SK-N-SH (cell line): Measurements from ENCODE around the gene TRIM3. TPM values are rescaled to one million over a fixed set of nuclear protein-coding genes. Genes with fewer than 3 reads are reported as not detected.

Experiments used
- CTCF ChIA-PET: fragments of 300-600, 350-600 bp; formaldehyde crosslinking; extraction: SDS; loops from one replicate; lab custom pipeline; 2021; lab: Yijun Ruan, JAX
- POLR2A ChIA-PET: fragments of 350-600 bp; sonication (Branson Sonifier 250); formaldehyde crosslinking; extraction: SDS; loops from one replicate; lab custom pipeline; 2020; ENCODE audit warnings: antibody characterized with exemption, inconsistent platforms; lab: Yijun Ruan, JAX
- DNase-seq: peaks from one replicate; pipeline ENCODE4 v3.0.0; 2012
- H2AFZ ChIP-seq: fragments of 200-600 bp; sonication (generic); 2 replicates; pipeline ENCODE4 v1.8.1; 2016; ENCODE audit warnings: antibody characterized with exemption, mild to moderate bottlenecking, low read depth
- H3F3A ChIP-seq: fragments of 200-600 bp; sonication (generic); replicated peaks from 2 replicates; pipeline ENCODE3; 2016; ENCODE audit warnings: antibody characterized with exemption, mild to moderate bottlenecking; ENCODE audit not compliant: insufficient read depth
- H3K27ac ChIP-seq, 2 experiments: fragments of 200-500 bp in 1 of 2; fragments of 200-600 bp in 1 of 2; sonication (Bioruptor generic) in 1 of 2; sonication (generic), shearing (Covaris generic) in 1 of 2; 2 replicates each; pipeline versions ENCODE4 v1.5.1 to v1.6.1; 2014 to 2016; ENCODE audit warnings: low read depth in 2 of 2, inconsistent platforms in 1 of 2, low read length in 1 of 2, mild to moderate bottlenecking in 1 of 2, mixed read lengths in 1 of 2
- H3K27me3 ChIP-seq: fragments of 200-600 bp; sonication (generic), shearing (Covaris generic); 2 replicates; pipeline ENCODE4 v1.6.1; 2016; ENCODE audit warnings: mixed run types; ENCODE audit not compliant: insufficient read depth
- H3K36me3 ChIP-seq, 2 experiments: fragments of 200-500 bp in 1 of 2; fragments of 200-600 bp in 1 of 2; sonication (Bioruptor generic) in 1 of 2; sonication (generic) in 1 of 2; replicated peaks in 1 of 2; 2 replicates each; pipeline versions ENCODE3 to v1.5.1; 2014 to 2016; ENCODE audit warnings: low read length in 1 of 2, mild to moderate bottlenecking in 1 of 2; ENCODE audit not compliant: insufficient read depth in 2 of 2, control insufficient read depth in 1 of 2
- H3K4me1 ChIP-seq, 2 experiments: fragments of 200-500 bp in 1 of 2; fragments of 200-600 bp in 1 of 2; sonication (Bioruptor generic) in 1 of 2; sonication (generic), shearing (Covaris generic) in 1 of 2; 2 replicates each; pipeline versions ENCODE4 v1.5.1 to v1.6.1; 2014 to 2016; ENCODE audit warnings: low read depth in 1 of 2, low read length in 1 of 2, mixed run types in 1 of 2; ENCODE audit not compliant: insufficient read depth in 2 of 2, control insufficient read depth in 1 of 2
- H3K4me2 ChIP-seq: fragments of 200-600 bp; sonication (generic), shearing (Covaris generic); 2 replicates; pipeline ENCODE4 v1.6.1; 2017; ENCODE audit warnings: mixed run types
- H3K4me3 ChIP-seq, 2 experiments: fragments of 200-500 bp in 1 of 2; fragments of 200-600 bp in 1 of 2; sonication (Bioruptor generic) in 1 of 2; sonication (generic), shearing (Covaris generic) in 1 of 2; 2 replicates each; pipeline versions ENCODE4 v1.5.1 to v1.8.1; 2014 to 2016; ENCODE audit warnings: low read depth in 2 of 2, inconsistent platforms in 1 of 2, low read length in 1 of 2, mild to moderate bottlenecking in 1 of 2, mixed read lengths in 1 of 2, moderate library complexity in 1 of 2
- H3K79me2 ChIP-seq: fragments of 200-600 bp; sonication (generic); 2 replicates; pipeline ENCODE4 v1.8.1; 2017; ENCODE audit warnings: mild to moderate bottlenecking; ENCODE audit not compliant: insufficient read depth
- H3K9ac ChIP-seq: fragments of 200-600 bp; sonication (generic); 2 replicates; pipeline ENCODE4 v1.6.1; 2017; ENCODE audit warnings: mixed run types
- H3K9me2 ChIP-seq: fragments of 200-600 bp; sonication (generic); 2 replicates; pipeline ENCODE4 v1.6.1; 2017; ENCODE audit warnings: mixed run types
- H3K9me3 ChIP-seq: fragments of 200-600 bp; sonication (generic); 2 replicates; pipeline ENCODE4 v1.6.1; 2017; ENCODE audit warnings: mixed run types, mild to moderate bottlenecking, moderate library complexity
- H4K20me1 ChIP-seq: fragments of 200-600 bp; sonication (generic); 2 replicates; pipeline ENCODE4 v1.6.1; 2017; ENCODE audit warnings: mild to moderate bottlenecking, mixed run types; ENCODE audit not compliant: insufficient read depth
- CHD2 ChIP-seq: fragments of 150-350 bp; IDR thresholded peaks from 2 replicates; pipeline ENCODE4 v1.6.1; 2018; ENCODE audit warnings: low read length; ENCODE audit not compliant: partially characterized antibody
- ELF1 ChIP-seq: IDR thresholded peaks from 2 replicates; pipeline ENCODE4 v1.4.0; 2012
- EP300 ChIP-seq, 2 experiments: IDR thresholded peaks; 2 replicates each; pipeline versions ENCODE4 v1.4.0 to v1.6.1; 2012; ENCODE audit warnings: borderline replicate concordance in 1 of 2, low read depth in 1 of 2, low read length in 1 of 2
- EZH2phosphoT487 ChIP-seq: fragments of 200-600 bp; sonication (generic); IDR thresholded peaks from 2 replicates; pipeline ENCODE4 v1.6.1; 2017; ENCODE audit warnings: low read depth, mixed run types, mild to moderate bottlenecking, antibody characterized with exemption, moderate library complexity, borderline replicate concordance
- FOSL2 ChIP-seq: IDR thresholded peaks from 2 replicates; pipeline ENCODE4 v1.4.0; 2012; ENCODE audit warnings: low read depth, mild to moderate bottlenecking, moderate library complexity, borderline replicate concordance
- FOXJ3 ChIP-seq: sonication (generic); formaldehyde crosslinking; IDR thresholded peaks from 2 replicates; pipeline ENCODE4 v1.5.1; 2020; ENCODE audit warnings: mild to moderate bottlenecking, missing genetic modification reagents
- FOXM1 ChIP-seq: IDR thresholded peaks from 2 replicates; pipeline ENCODE4 v1.4.0; 2012; ENCODE audit warnings: low read depth, mild to moderate bottlenecking
- GABPA ChIP-seq: IDR thresholded peaks from 2 replicates; pipeline ENCODE4 v1.4.0; 2012; ENCODE audit warnings: low read depth, mild to moderate bottlenecking
- GATA2 ChIP-seq: sonication (generic); formaldehyde crosslinking; IDR thresholded peaks from 2 replicates; pipeline ENCODE4 v1.5.0; 2020; ENCODE audit warnings: mild to moderate bottlenecking, missing genetic modification reagents
- JUND ChIP-seq: IDR thresholded peaks from 2 replicates; pipeline ENCODE4 v1.4.0; 2012
- MEF2A ChIP-seq: IDR thresholded peaks from 2 replicates; pipeline ENCODE4 v1.4.0; 2012; ENCODE audit warnings: low read depth, borderline replicate concordance
- MXI1 ChIP-seq: IDR thresholded peaks from 2 replicates; pipeline ENCODE4 v1.6.1; 2012; ENCODE audit warnings: mild to moderate bottlenecking, low read depth, low read length, improper control_type of control experiment
- NRF1 ChIP-seq: IDR thresholded peaks from 2 replicates; pipeline ENCODE4 v1.6.1; 2012; ENCODE audit warnings: low read depth, mild to moderate bottlenecking, low read length
- RAD21 ChIP-seq: IDR thresholded peaks from 2 replicates; pipeline ENCODE4 v1.6.1; 2012; ENCODE audit warnings: mild to moderate bottlenecking, low read length
- RCOR1 ChIP-seq: fragments of 150-350 bp; IDR thresholded peaks from 2 replicates; pipeline ENCODE4 v1.6.1; 2017; ENCODE audit warnings: antibody characterized with exemption, low read length
- RFX5 ChIP-seq: IDR thresholded peaks from 2 replicates; pipeline ENCODE4 v1.6.1; 2012; ENCODE audit warnings: mild to moderate bottlenecking, improper control_type of control experiment, low read length
- RXRA ChIP-seq: IDR thresholded peaks from 2 replicates; pipeline ENCODE4 v1.4.0; 2012; ENCODE audit warnings: low read depth, mild to moderate bottlenecking, borderline replicate concordance
- SIN3A ChIP-seq: IDR thresholded peaks from 2 replicates; pipeline ENCODE4 v1.6.1; 2012; ENCODE audit warnings: low read depth, mild to moderate bottlenecking, low read length, moderate library complexity, borderline replicate concordance
- SMC3 ChIP-seq: IDR thresholded peaks from 2 replicates; pipeline ENCODE4 v1.6.1; 2012; ENCODE audit warnings: low read depth, low read length, improper control_type of control experiment
- TAF1 ChIP-seq: IDR thresholded peaks from 2 replicates; pipeline ENCODE4 v1.6.1; 2012; ENCODE audit warnings: low read depth, mild to moderate bottlenecking, low read length, moderate library complexity, borderline replicate concordance
- TCF12 ChIP-seq: IDR thresholded peaks from 2 replicates; pipeline ENCODE4 v1.4.0; 2012
- TEAD4 ChIP-seq: IDR thresholded peaks from 2 replicates; pipeline ENCODE4 v1.4.0; 2012; ENCODE audit warnings: mild to moderate bottlenecking, borderline replicate concordance; ENCODE audit not compliant: insufficient read depth
- YY1 ChIP-seq: IDR thresholded peaks from 2 replicates; pipeline ENCODE4 v1.4.0; 2012; ENCODE audit warnings: low read depth, mild to moderate bottlenecking
- WGBS: methylation state at CpG from one replicate; pipeline ENCODE4 v1.1.6; 2017; ENCODE audit warnings: low lambda C conversion rate; 5-methylcytosine and 5-hydroxymethylcytosine counted together
- polyA plus RNA-seq, 3 experiments: library from polyadenylated mRNA; depleted of rRNA; stranded (reverse); fragments of >200 nt; gene quantifications; 2 replicates each; pipeline ENCODE4 v1.2.3, GENCODE V29; 2012
- TF ChIP-seq, protein P1 (sequence below): IDR thresholded peaks from 2 replicates; pipeline ENCODE4 v1.4.0; 2012; ENCODE audit warnings: low read depth
- TF ChIP-seq, protein P2 (sequence below): IDR thresholded peaks from 2 replicates; pipeline ENCODE4; 2012
- TF ChIP-seq, protein P3 (sequence below): IDR thresholded peaks from 2 replicates; pipeline ENCODE4 v1.6.1; 2012; ENCODE audit warnings: mild to moderate bottlenecking, low read depth, low read length, moderate library complexity
- TF ChIP-seq, protein P4 (sequence below): IDR thresholded peaks from 2 replicates; pipeline ENCODE4 v1.4.0; 2012; ENCODE audit warnings: low read depth, borderline replicate concordance
- TF ChIP-seq, protein P5 (sequence below): fragments of 200-600 bp; sonication (generic); IDR thresholded peaks from 2 replicates; pipeline ENCODE4 v1.6.1; 2017; ENCODE audit warnings: antibody characterized with exemption, mild to moderate bottlenecking, moderate library complexity

Gene TRIM3
- polyA plus RNA-seq, 1 of the 3 experiments (the other 2 are of a cell fraction), result 22.8 TPM

DNA sequence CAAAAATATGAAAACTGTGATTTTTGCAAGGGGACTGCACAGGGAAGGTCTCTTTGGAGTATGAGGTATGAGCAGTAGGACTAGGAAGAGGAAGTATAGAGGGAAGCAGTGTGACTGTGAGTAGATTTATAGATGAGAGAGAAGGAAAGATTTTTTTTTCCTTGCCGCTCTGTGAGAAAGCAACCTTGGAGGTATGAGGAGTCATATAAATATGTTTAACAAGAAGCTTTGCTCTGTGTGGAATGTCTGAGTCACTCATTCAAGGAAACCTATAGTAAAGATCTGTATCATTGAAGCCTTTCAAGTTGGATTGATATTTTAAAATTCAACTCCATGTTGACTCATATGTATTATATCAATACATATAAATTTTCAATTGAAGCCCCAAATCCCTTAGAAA, 49.5 kb upstream of the TRIM3 start:
- Histone ChIP-seq H3K36me3 (peaks cover 9 to 15% of the 10 kb centered on the region in 2 experiments), H3K4me3 (no peak overlapping the region), H2AFZ (no peak overlapping the region), H3K27ac (peak overlapping the region in 1 of 2 experiments; percentile 50; a peak in 2 of 4 replicates), H4K20me1 (no peaks in the 10 kb centered on the region), H3K4me1 (peaks cover 0 to 4% of the 10 kb centered on the region in 2 experiments; a peak in 3 of 4 replicates), H3K9ac (no peak overlapping the region; the same call in 1 of the 2 replicates), H3K9me2 (no peaks in the 10 kb centered on the region), H3K79me2 (no peaks in the 10 kb centered on the region), H3F3A (peaks cover 7% of the 10 kb centered on the region), H3K9me3 (no peaks in the 10 kb centered on the region), H3K4me2 (peak overlapping the region; percentile 22; the same call in 1 of the 2 replicates), H3K27me3 (no peaks in the 10 kb centered on the region)
- DNase-seq, result no peak
- ChIA-PET CTCF (interaction anchor here (1.0 to 1.6 kb wide), 3 partner anchors 8 to 234 kb away, joined by 3 to 6 read pairs (median 5); no protein-coding TSS in a partner anchor), POLR2A (no interaction called here)
- WGBS, result 22% methylated on average over 1 of the region's 1 CpG
- TF ChIP-seq TAF1, result no peak
- TF ChIP-seq YY1, result no peak
- TF ChIP-seq RAD21, result no peak
- 0 out of 2 replicates have a peak, but pooled peaks have one; percentile 36 for TF ChIP-seq TEAD4
- TF ChIP-seq FOSL2, result peak; percentile 87
- TF ChIP-seq EP300 (IDR thresholded peaks at IDR 0.05; ENCODE audit: borderline replicate concordance in 1 of 2, low read depth in 1 of 2, low read length in 1 of 2), result no peak
- TF ChIP-seq SMC3, result no peak
- TF ChIP-seq GABPA, result no peak
- TF ChIP-seq, protein P1, sequence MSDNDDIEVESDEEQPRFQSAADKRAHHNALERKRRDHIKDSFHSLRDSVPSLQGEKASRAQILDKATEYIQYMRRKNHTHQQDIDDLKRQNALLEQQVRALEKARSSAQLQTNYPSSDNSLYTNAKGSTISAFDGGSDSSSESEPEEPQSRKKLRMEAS, result no peak
- no peak for TF ChIP-seq MEF2A
- no peak for TF ChIP-seq EZH2phosphoT487
- no peak for TF ChIP-seq FOXM1
- TF ChIP-seq, protein P2, sequence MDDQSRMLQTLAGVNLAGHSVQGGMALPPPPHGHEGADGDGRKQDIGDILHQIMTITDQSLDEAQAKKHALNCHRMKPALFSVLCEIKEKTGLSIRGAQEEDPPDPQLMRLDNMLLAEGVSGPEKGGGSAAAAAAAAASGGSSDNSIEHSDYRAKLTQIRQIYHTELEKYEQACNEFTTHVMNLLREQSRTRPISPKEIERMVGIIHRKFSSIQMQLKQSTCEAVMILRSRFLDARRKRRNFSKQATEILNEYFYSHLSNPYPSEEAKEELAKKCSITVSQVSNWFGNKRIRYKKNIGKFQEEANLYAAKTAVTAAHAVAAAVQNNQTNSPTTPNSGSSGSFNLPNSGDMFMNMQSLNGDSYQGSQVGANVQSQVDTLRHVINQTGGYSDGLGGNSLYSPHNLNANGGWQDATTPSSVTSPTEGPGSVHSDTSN, result peak; percentile 48
- TF ChIP-seq NRF1, result no peak
- TF ChIP-seq, protein P3, sequence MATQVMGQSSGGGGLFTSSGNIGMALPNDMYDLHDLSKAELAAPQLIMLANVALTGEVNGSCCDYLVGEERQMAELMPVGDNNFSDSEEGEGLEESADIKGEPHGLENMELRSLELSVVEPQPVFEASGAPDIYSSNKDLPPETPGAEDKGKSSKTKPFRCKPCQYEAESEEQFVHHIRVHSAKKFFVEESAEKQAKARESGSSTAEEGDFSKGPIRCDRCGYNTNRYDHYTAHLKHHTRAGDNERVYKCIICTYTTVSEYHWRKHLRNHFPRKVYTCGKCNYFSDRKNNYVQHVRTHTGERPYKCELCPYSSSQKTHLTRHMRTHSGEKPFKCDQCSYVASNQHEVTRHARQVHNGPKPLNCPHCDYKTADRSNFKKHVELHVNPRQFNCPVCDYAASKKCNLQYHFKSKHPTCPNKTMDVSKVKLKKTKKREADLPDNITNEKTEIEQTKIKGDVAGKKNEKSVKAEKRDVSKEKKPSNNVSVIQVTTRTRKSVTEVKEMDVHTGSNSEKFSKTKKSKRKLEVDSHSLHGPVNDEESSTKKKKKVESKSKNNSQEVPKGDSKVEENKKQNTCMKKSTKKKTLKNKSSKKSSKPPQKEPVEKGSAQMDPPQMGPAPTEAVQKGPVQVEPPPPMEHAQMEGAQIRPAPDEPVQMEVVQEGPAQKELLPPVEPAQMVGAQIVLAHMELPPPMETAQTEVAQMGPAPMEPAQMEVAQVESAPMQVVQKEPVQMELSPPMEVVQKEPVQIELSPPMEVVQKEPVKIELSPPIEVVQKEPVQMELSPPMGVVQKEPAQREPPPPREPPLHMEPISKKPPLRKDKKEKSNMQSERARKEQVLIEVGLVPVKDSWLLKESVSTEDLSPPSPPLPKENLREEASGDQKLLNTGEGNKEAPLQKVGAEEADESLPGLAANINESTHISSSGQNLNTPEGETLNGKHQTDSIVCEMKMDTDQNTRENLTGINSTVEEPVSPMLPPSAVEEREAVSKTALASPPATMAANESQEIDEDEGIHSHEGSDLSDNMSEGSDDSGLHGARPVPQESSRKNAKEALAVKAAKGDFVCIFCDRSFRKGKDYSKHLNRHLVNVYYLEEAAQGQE, result no peak
- TF ChIP-seq CHD2, result no peak
- no peak for TF ChIP-seq GATA2 (CRISPR knock-in tag)
- TF ChIP-seq RXRA, result no peak; the same call in 1 of the 2 replicates
- no peak for TF ChIP-seq RCOR1
- TF ChIP-seq RFX5, result no peak
- TF ChIP-seq, protein P4, sequence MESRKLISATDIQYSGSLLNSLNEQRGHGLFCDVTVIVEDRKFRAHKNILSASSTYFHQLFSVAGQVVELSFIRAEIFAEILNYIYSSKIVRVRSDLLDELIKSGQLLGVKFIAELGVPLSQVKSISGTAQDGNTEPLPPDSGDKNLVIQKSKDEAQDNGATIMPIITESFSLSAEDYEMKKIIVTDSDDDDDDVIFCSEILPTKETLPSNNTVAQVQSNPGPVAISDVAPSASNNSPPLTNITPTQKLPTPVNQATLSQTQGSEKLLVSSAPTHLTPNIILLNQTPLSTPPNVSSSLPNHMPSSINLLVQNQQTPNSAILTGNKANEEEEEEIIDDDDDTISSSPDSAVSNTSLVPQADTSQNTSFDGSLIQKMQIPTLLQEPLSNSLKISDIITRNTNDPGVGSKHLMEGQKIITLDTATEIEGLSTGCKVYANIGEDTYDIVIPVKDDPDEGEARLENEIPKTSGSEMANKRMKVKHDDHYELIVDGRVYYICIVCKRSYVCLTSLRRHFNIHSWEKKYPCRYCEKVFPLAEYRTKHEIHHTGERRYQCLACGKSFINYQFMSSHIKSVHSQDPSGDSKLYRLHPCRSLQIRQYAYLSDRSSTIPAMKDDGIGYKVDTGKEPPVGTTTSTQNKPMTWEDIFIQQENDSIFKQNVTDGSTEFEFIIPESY, result no peak
- peak; percentile 45 for TF ChIP-seq TCF12
- peak; percentile 76 for TF ChIP-seq JUND
- TF ChIP-seq SIN3A, result no peak
- TF ChIP-seq MXI1, result no peak
- no peak for TF ChIP-seq ELF1
- TF ChIP-seq FOXJ3 (CRISPR knock-in tag), result no peak
- TF ChIP-seq, protein P5, sequence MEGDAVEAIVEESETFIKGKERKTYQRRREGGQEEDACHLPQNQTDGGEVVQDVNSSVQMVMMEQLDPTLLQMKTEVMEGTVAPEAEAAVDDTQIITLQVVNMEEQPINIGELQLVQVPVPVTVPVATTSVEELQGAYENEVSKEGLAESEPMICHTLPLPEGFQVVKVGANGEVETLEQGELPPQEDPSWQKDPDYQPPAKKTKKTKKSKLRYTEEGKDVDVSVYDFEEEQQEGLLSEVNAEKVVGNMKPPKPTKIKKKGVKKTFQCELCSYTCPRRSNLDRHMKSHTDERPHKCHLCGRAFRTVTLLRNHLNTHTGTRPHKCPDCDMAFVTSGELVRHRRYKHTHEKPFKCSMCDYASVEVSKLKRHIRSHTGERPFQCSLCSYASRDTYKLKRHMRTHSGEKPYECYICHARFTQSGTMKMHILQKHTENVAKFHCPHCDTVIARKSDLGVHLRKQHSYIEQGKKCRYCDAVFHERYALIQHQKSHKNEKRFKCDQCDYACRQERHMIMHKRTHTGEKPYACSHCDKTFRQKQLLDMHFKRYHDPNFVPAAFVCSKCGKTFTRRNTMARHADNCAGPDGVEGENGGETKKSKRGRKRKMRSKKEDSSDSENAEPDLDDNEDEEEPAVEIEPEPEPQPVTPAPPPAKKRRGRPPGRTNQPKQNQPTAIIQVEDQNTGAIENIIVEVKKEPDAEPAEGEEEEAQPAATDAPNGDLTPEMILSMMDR, result no peak
